ENCODE results near the gene PA2G4.
"Not testable (repeated sequence)": the region's sequence is repeated elsewhere in the genome, so short reads cannot be mapped to it uniquely, and the experiment has no call there.

Gene PA2G4

GRCh38 chr12:56152756-56153677, 48.7 kb downstream of the PA2G4 start:
- DNase-seq (ENCODE audit: low read depth in 2 of 2) = no peak

- no peak for DNase-seq (ENCODE audit: low read depth in 2 of 2)
These were observed 49.3 kb downstream of the PA2G4 start for GRCh38 chr12:56153678-56154065.

GRCh38 chr12:56154246-56154771, 50.0 kb downstream of the PA2G4 start:
- DNase-seq (ENCODE audit: low read depth in 2 of 2) = no peak

- DNase-seq (ENCODE audit: low read depth in 2 of 2) = no peak
These were observed 50.5 kb downstream of the PA2G4 start for GRCh38 chr12:56154818-56155217.

- no peak for DNase-seq (ENCODE audit: low read depth in 2 of 2)
These were observed 51.0 kb downstream of the PA2G4 start for GRCh38 chr12:56155256-56155845.

GRCh38 chr12:56156464-56157200, 52.3 kb downstream of the PA2G4 start:
- not testable (repeated sequence) for DNase-seq (ENCODE audit: low read depth in 2 of 2)

- DNase-seq (ENCODE audit: low read depth in 2 of 2) = peak; percentile 11 to 27
These were observed 53.1 kb downstream of the PA2G4 start for GRCh38 chr12:56157201-56158028.

GRCh38 chr12:56158029-56158925, 53.9 kb downstream of the PA2G4 start, which contains the start of gene MYL6:
Gene MYL6 (plus strand): TSS chr12:56158359. CDS start chr12:56158402, 43 bp downstream.
- peak; percentile 79 to 84 for DNase-seq (ENCODE audit: low read depth in 2 of 2)

GRCh38 chr12:56158926-56159461, 54.6 kb downstream of the PA2G4 start:
- DNase-seq (ENCODE audit: low read depth in 2 of 2) = no peak

- DNase-seq (ENCODE audit: low read depth in 2 of 2) = no peak
These were observed 55.3 kb downstream of the PA2G4 start for GRCh38 chr12:56159482-56160192.

GRCh38 chr12:56160193-56160763, 55.9 kb downstream of the PA2G4 start:
- DNase-seq (ENCODE audit: low read depth in 2 of 2) = peak in 1 of 2 donors; percentile 24

GRCh38 chr12:56160894-56161689, 56.7 kb downstream of the PA2G4 start:
- no peak for DNase-seq (ENCODE audit: low read depth in 2 of 2)

GRCh38 chr12:56161690-56162351, 57.5 kb downstream of the PA2G4 start:
- no peak for DNase-seq (ENCODE audit: low read depth in 2 of 2)

- no peak for DNase-seq (ENCODE audit: low read depth in 2 of 2)
These were observed 58.3 kb downstream of the PA2G4 start for GRCh38 chr12:56162468-56163290.
